ENCODE data around the gene DOCK3.

DNA sequence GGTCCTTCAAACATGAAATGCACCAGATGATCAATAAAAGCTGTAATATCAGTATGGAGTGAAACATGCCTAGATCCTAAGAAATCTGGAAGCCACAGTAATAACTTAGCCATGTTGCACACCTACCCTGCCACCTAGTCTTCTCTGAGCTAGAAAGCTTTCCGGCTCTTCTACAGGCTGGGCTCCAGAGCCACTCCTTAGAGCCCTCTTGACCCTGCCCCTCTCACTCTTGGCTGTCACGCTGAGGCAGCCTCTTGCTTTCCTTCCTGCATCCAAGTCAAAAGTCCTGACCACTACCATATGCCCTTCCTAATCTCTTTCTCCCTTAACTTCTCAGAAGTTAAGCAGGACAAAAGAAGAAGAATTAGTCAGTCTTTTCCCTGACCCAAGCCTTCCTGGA, 734.1 kb downstream of the DOCK3 start:
- TF ChIP-seq CTCF (IDR thresholded peaks at IDR 0.05): no peak
- no peak for TF ChIP-seq POLR2AphosphoS5 (IDR thresholded peaks at IDR 0.05; ENCODE audit: insufficient read depth in 1 of 2, low read depth in 1 of 2)

Data from vagina (tissue), 2 donors.